SIG-M5 treated with dmso at 0.1 percent for 504 hours (cell line): Measurements from ENCODE around the gene SAMSN1.
A peak's percentile ranks its signal among the peaks of the same experiment; 100 is the strongest.

Experiments used
- DNase-seq: peaks from one replicate; lab custom pipeline; 2025; ENCODE audit not compliant: unreplicated experiment; lab: John Stamatoyannopoulos, UW

The SAMSN1 gene

GRCh38 chr21:14448784-14449183 is 97.3 kb downstream of the SAMSN1 start:
- DNase-seq: no peak

GRCh38 chr21:14438211-14438610 is 107.9 kb downstream of the SAMSN1 start:
- peak; percentile 42 for DNase-seq

- DNase-seq: no peak
Observed at GRCh38 chr21:14435423-14435822, 110.7 kb downstream of the SAMSN1 start.
